ENCODE measurements around the gene IFT81. TPM values are rescaled to one million over a fixed set of nuclear protein-coding genes. Genes with fewer than 3 reads are reported as not detected.

The IFT81 gene
- total and polyA plus RNA-seq, 2 donors (not counting 3 experiments of a cell fraction or from before 2014, with no cell fraction given): 2.4 to 9.8 TPM

DNA sequence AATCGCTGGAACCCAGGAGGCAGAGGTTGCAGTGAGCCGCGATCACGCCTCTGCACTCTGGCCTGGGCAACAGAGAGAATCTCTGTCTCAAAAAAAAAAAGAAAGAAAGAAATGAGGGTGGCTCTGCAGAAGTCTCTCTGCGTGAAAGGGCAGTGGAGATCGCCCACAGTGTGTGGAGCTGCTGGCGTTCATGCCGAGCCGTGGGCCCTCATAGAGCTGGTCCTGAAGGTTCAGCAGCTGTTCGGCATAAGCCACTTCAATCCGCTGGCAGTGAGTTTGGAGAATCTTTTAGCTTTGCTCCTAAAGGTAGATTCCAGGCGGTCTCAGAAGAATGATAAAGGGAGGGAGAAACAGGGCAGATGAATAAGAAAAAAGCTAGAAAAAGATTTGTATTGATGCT, 120.2 kb downstream of the IFT81 start:
- POLR2A ChIA-PET: interaction anchor here (0.7 kb wide), 1 partner anchor 201 kb away, joined by 4 read pairs; no protein-coding TSS in a partner anchor

DNA sequence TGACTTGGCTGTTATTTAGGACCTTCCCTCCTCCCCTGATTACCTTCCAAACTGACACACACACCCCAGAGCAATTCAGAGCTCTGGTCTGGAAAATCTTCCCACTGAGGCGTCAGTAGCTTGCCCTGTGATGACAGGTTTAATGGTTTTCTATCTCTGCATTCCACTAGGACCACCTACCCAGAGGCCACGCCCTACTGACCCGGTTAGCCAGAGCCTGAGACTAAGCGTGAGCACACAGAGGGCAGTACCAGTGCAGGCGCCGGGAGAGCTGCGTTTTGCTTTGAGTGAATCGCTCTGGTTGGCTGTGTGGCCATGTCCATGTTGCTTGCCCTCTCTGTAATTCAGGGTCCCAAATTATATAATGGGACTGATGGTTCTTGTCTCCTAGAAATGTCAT, 120.7 kb downstream of the IFT81 start:
- no peaks in the 10 kb centered on the region for H3K4me1 ChIP-seq (ENCODE audit: control insufficient read depth, extremely low read depth, insufficient read depth, low read length)
- H2AFZ ChIP-seq (ENCODE audit: low read depth, low read length): no peak overlapping the region
- H3K9me3 ChIP-seq (replicated peaks; ENCODE audit: control insufficient read depth, insufficient read depth, low read length): no peaks in the 10 kb centered on the region
- H3K9me1 ChIP-seq (replicated peaks; ENCODE audit: control insufficient read depth, extremely low read depth, insufficient read depth, low read length): no peaks in the 10 kb centered on the region
- no peaks in the 10 kb centered on the region for H3K27me3 ChIP-seq (ENCODE audit: control insufficient read depth in 2 of 2, insufficient read depth in 2 of 2, low read length in 2 of 2)
- dilution Hi-C loops (cut with MboI; ENCODE audit: extremely low pct_ligation_motif_present, low sequenced_read_pairs): no loop called here
- CTCF ChIA-PET: interaction anchor here (1.0 to 4.6 kb wide), 7 partner anchors 20 to 186 kb away, joined by 3 to 26 read pairs (median 4); no protein-coding TSS in a partner anchor
- no peaks in the 10 kb centered on the region for H3K79me2 ChIP-seq (ENCODE audit: control insufficient read depth, insufficient read depth, low read length)
- no peak overlapping the region for H3K4me2 ChIP-seq (ENCODE audit: insufficient read depth, low read length)
- H3K4me3 ChIP-seq (replicated peaks in 1 of 3; ENCODE audit: insufficient read depth in 1 of 3, low read depth in 1 of 3, low read length in 3 of 3): no peak overlapping the region
- no peaks in the 10 kb centered on the region for H4K20me1 ChIP-seq (replicated peaks; ENCODE audit: control insufficient read depth, extremely low read depth, insufficient read depth, low read length)
- H3K9ac ChIP-seq (replicated peaks; ENCODE audit: extremely low read depth, insufficient read depth, low read length): no peak overlapping the region
- intact Hi-C loops (cut with micrococcal nuclease): loop anchor here (1.0 kb wide), 1 partner anchor 145 kb away; no protein-coding TSS in a partner anchor
- TF ChIP-seq EZH2 (IDR thresholded peaks at IDR 0.05; ENCODE audit: borderline replicate concordance, low read depth, low read length, severe bottlenecking) (no peak), POLR2AphosphoS5 (IDR thresholded peaks at IDR 0.05; ENCODE audit: insufficient read depth, low read depth, low read length) (no peak), GATA2 (IDR thresholded peaks at IDR 0.05; ENCODE audit: insufficient read depth, insufficient read length, low read depth, low read length) (no peak), JUN (IDR thresholded peaks at IDR 0.05; ENCODE audit: borderline replicate concordance, insufficient read depth, insufficient read length, low read depth) (no peak), POLR2A (IDR thresholded peaks at IDR 0.05; ENCODE audit: low read depth, low read length) (no peak), MYC (IDR thresholded peaks at IDR 0.05; ENCODE audit: low read depth, low read length) (no peak), FOS (IDR thresholded peaks at IDR 0.05; ENCODE audit: borderline replicate concordance, insufficient read depth, low read length) (no peak)
- TF ChIP-seq, protein P1, sequence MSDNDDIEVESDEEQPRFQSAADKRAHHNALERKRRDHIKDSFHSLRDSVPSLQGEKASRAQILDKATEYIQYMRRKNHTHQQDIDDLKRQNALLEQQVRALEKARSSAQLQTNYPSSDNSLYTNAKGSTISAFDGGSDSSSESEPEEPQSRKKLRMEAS (IDR thresholded peaks at IDR 0.05; ENCODE audit: insufficient read depth, insufficient read length): no peak
- TF ChIP-seq, protein P2, sequence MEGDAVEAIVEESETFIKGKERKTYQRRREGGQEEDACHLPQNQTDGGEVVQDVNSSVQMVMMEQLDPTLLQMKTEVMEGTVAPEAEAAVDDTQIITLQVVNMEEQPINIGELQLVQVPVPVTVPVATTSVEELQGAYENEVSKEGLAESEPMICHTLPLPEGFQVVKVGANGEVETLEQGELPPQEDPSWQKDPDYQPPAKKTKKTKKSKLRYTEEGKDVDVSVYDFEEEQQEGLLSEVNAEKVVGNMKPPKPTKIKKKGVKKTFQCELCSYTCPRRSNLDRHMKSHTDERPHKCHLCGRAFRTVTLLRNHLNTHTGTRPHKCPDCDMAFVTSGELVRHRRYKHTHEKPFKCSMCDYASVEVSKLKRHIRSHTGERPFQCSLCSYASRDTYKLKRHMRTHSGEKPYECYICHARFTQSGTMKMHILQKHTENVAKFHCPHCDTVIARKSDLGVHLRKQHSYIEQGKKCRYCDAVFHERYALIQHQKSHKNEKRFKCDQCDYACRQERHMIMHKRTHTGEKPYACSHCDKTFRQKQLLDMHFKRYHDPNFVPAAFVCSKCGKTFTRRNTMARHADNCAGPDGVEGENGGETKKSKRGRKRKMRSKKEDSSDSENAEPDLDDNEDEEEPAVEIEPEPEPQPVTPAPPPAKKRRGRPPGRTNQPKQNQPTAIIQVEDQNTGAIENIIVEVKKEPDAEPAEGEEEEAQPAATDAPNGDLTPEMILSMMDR (IDR thresholded peaks at IDR 0.05; ENCODE audit: extremely low read depth in 1 of 2, insufficient read depth in 1 of 2, low read depth in 1 of 2, low read length in 2 of 2): no peak
- DNase-seq (ENCODE audit: low read depth, low spot score): no peak
- H3K27ac ChIP-seq (ENCODE audit: insufficient read depth, low read depth, low read length): no peak overlapping the region
- BruUV-seq (replicated peaks): no TSS peak
- no peak for FAIRE-seq
- no peaks in the 10 kb centered on the region for H3K36me3 ChIP-seq (ENCODE audit: control insufficient read depth in 2 of 2, extremely low read depth in 1 of 2, insufficient read depth in 2 of 2, low read length in 2 of 2)
- POLR2A ChIA-PET: no interaction called here

More for the DNA sequence above, 120.2 kb downstream of the IFT81 start:
- no TSS peak for BruUV-seq (replicated peaks)
- Histone ChIP-seq H3K9me3 (replicated peaks; ENCODE audit: control insufficient read depth, insufficient read depth, low read length) (no peaks in the 10 kb centered on the region), H3K36me3 (ENCODE audit: control insufficient read depth in 2 of 2, extremely low read depth in 1 of 2, insufficient read depth in 2 of 2, low read length in 2 of 2) (no peaks in the 10 kb centered on the region), H3K9ac (replicated peaks; ENCODE audit: extremely low read depth, insufficient read depth, low read length) (no peak overlapping the region), H3K9me1 (replicated peaks; ENCODE audit: control insufficient read depth, extremely low read depth, insufficient read depth, low read length) (no peaks in the 10 kb centered on the region), H3K79me2 (ENCODE audit: control insufficient read depth, insufficient read depth, low read length) (no peaks in the 10 kb centered on the region), H3K27me3 (ENCODE audit: control insufficient read depth in 2 of 2, insufficient read depth in 2 of 2, low read length in 2 of 2) (no peaks in the 10 kb centered on the region), H2AFZ (ENCODE audit: low read depth, low read length) (no peak overlapping the region), H3K4me3 (replicated peaks in 1 of 3; ENCODE audit: insufficient read depth in 1 of 3, low read depth in 1 of 3, low read length in 3 of 3) (no peak overlapping the region), H3K4me2 (ENCODE audit: insufficient read depth, low read length) (no peak overlapping the region), H3K4me1 (ENCODE audit: control insufficient read depth, extremely low read depth, insufficient read depth, low read length) (no peaks in the 10 kb centered on the region), H4K20me1 (replicated peaks; ENCODE audit: control insufficient read depth, extremely low read depth, insufficient read depth, low read length) (no peaks in the 10 kb centered on the region), H3K27ac (ENCODE audit: insufficient read depth, low read depth, low read length) (no peak overlapping the region)
- intact Hi-C loops (cut with micrococcal nuclease): no loop called here
- FAIRE-seq (no peak), DNase-seq (ENCODE audit: low read depth, low spot score) (no peak)
- CTCF ChIA-PET: interaction anchor here (1.0 to 4.6 kb wide), 7 partner anchors 20 to 187 kb away, joined by 3 to 26 read pairs (median 4); no protein-coding TSS in a partner anchor
- dilution Hi-C loops (cut with MboI; ENCODE audit: extremely low pct_ligation_motif_present, low sequenced_read_pairs): no loop called here
- TF ChIP-seq POLR2A (IDR thresholded peaks at IDR 0.05; ENCODE audit: low read depth, low read length) (no peak), POLR2AphosphoS5 (IDR thresholded peaks at IDR 0.05; ENCODE audit: insufficient read depth, low read depth, low read length) (no peak)

Measured in endothelial cell of umbilical vein (primary cell).